GM12878 (cell line): ENCODE measurements around the gene EDC3.

ENCODE experiments used
- POLR2A ChIP-seq: IDR thresholded peaks from 2 replicates; pipeline ENCODE4 v1.6.1; 2011; ENCODE audit warnings: low read depth, mild to moderate bottlenecking, low read length
- STAT1 ChIP-seq: fragments of 450-650 bp; conservative IDR thresholded peaks from 2 replicates; pipeline ENCODE4 v1.6.1; 2014; ENCODE audit warnings: antibody characterized with exemption, mild to moderate bottlenecking
- TCF3 ChIP-seq: IDR thresholded peaks from 2 replicates; pipeline ENCODE4 v1.6.1; 2012; ENCODE audit warnings: low read depth, mild to moderate bottlenecking, low read length, borderline replicate concordance; ENCODE audit not compliant: insufficient read depth

- TF ChIP-seq STAT1 (no peak), TCF3 (no peak), POLR2A (no peak)
These were observed 16.5 kb upstream of the EDC3 start for GRCh38 chr15:74712311-74712710.
